ENCODE data around the gene HYLS1.
A peak's percentile ranks its signal among the peaks of the same experiment; 100 is the strongest.
"Not testable (repeated sequence)": the region's sequence is repeated elsewhere in the genome, so short reads cannot be mapped to it uniquely, and the experiment has no call there.

HYLS1 gene

GRCh38 chr11:125886997-125887372 lies 483 bp upstream of the HYLS1 start:
- Histone ChIP-seq H3K4me1 (ENCODE audit: insufficient read depth, low read length) (no peaks in the 10 kb centered on the region), H3K36me3 (ENCODE audit: insufficient read depth, low read length) (peaks cover 3% of the 10 kb centered on the region; the same call in 1 of the 2 replicates), H3K9me3 (ENCODE audit: control insufficient read depth, insufficient read depth, low read length) (peaks cover 5% of the 10 kb centered on the region; the same call in 1 of the 2 replicates), H3K9ac (ENCODE audit: low read depth, low read length) (peak overlapping the region; percentile 75; the same call in 1 of the 2 replicates)

- no peaks in the 10 kb centered on the region for H3K4me1 ChIP-seq (ENCODE audit: insufficient read depth, low read length)
- peaks cover 5% of the 10 kb centered on the region; the same call in 1 of the 2 replicates for H3K9me3 ChIP-seq (ENCODE audit: control insufficient read depth, insufficient read depth, low read length)
- no peak overlapping the region for H3K9ac ChIP-seq (ENCODE audit: low read depth, low read length)
- H3K36me3 ChIP-seq (ENCODE audit: insufficient read depth, low read length): peaks cover 12% of the 10 kb centered on the region
Measured at GRCh38 chr11:125890447-125891100, 3.1 kb downstream of the HYLS1 start.

- no peak overlapping the region for H3K9ac ChIP-seq (ENCODE audit: low read depth, low read length)
- peaks cover 12% of the 10 kb centered on the region for H3K36me3 ChIP-seq (ENCODE audit: insufficient read depth, low read length)
- H3K4me1 ChIP-seq (ENCODE audit: insufficient read depth, low read length): no peaks in the 10 kb centered on the region
- no peaks in the 10 kb centered on the region for H3K9me3 ChIP-seq (ENCODE audit: control insufficient read depth, insufficient read depth, low read length)
Measured at GRCh38 chr11:125892071-125892470, 4.6 kb downstream of the HYLS1 start.

- H3K9ac ChIP-seq (ENCODE audit: low read depth, low read length): no peak overlapping the region
- H3K36me3 ChIP-seq (ENCODE audit: insufficient read depth, low read length): peaks cover 12% of the 10 kb centered on the region
- no peaks in the 10 kb centered on the region for H3K4me1 ChIP-seq (ENCODE audit: insufficient read depth, low read length)
- H3K9me3 ChIP-seq (ENCODE audit: control insufficient read depth, insufficient read depth, low read length): no peaks in the 10 kb centered on the region
Measured at GRCh38 chr11:125892994-125893393, 5.5 kb downstream of the HYLS1 start.

- peaks cover 12% of the 10 kb centered on the region for H3K36me3 ChIP-seq (ENCODE audit: insufficient read depth, low read length)
- no peak overlapping the region for H3K9ac ChIP-seq (ENCODE audit: low read depth, low read length)
- no peaks in the 10 kb centered on the region for H3K9me3 ChIP-seq (ENCODE audit: control insufficient read depth, insufficient read depth, low read length)
- no peaks in the 10 kb centered on the region for H3K4me1 ChIP-seq (ENCODE audit: insufficient read depth, low read length)
Measured at GRCh38 chr11:125901872-125902271, 14.4 kb downstream of the HYLS1 start.

GRCh38 chr11:125902277-125902926 lies 14.9 kb downstream of the HYLS1 start:
- Histone ChIP-seq H3K9ac (ENCODE audit: low read depth, low read length) (peak overlapping the region; percentile 59), H3K36me3 (ENCODE audit: insufficient read depth, low read length) (peaks cover 14% of the 10 kb centered on the region), H3K4me1 (ENCODE audit: insufficient read depth, low read length) (no peaks in the 10 kb centered on the region), H3K9me3 (ENCODE audit: control insufficient read depth, insufficient read depth, low read length) (no peaks in the 10 kb centered on the region)

GRCh38 chr11:125902927-125903710 lies 15.7 kb downstream of the HYLS1 start, which contains the start of gene PUS3:
Gene PUS3 (minus strand): TSS chr11:125903206. CDS start chr11:125896284, 6,922 bp downstream.
- H3K9me3 ChIP-seq (ENCODE audit: control insufficient read depth, insufficient read depth, low read length): no peaks in the 10 kb centered on the region
- peaks cover 14% of the 10 kb centered on the region for H3K36me3 ChIP-seq (ENCODE audit: insufficient read depth, low read length)
- H3K4me1 ChIP-seq (ENCODE audit: insufficient read depth, low read length): no peaks in the 10 kb centered on the region
- H3K9ac ChIP-seq (ENCODE audit: low read depth, low read length): peak within 1 kb of the TSS; percentile 59

- Histone ChIP-seq H3K4me1 (ENCODE audit: insufficient read depth, low read length) (no peaks in the 10 kb centered on the region), H3K9me3 (ENCODE audit: control insufficient read depth, insufficient read depth, low read length) (no peaks in the 10 kb centered on the region), H3K9ac (ENCODE audit: low read depth, low read length) (peak within 1 kb of the TSS; percentile 59), H3K36me3 (ENCODE audit: insufficient read depth, low read length) (peaks cover 14% of the 10 kb centered on the region)
Measured at GRCh38 chr11:125903711-125904659, 16.5 kb downstream of the HYLS1 start, which contains the start of gene DDX25. Gene DDX25 (plus strand): TSS chr11:125904508. CDS start chr11:125904518, 10 bp downstream.

- Histone ChIP-seq H3K9me3 (ENCODE audit: control insufficient read depth, insufficient read depth, low read length) (no peaks in the 10 kb centered on the region), H3K36me3 (ENCODE audit: insufficient read depth, low read length) (peaks cover 10% of the 10 kb centered on the region), H3K9ac (ENCODE audit: low read depth, low read length) (peak overlapping the region; percentile 43), H3K4me1 (ENCODE audit: insufficient read depth, low read length) (no peaks in the 10 kb centered on the region)
Measured at GRCh38 chr11:125904678-125905077, 17.2 kb downstream of the HYLS1 start.

- no peaks in the 10 kb centered on the region for H3K9me3 ChIP-seq (ENCODE audit: control insufficient read depth, insufficient read depth, low read length)
- H3K4me1 ChIP-seq (ENCODE audit: insufficient read depth, low read length): no peaks in the 10 kb centered on the region
- H3K9ac ChIP-seq (ENCODE audit: low read depth, low read length): no peak overlapping the region
- peaks cover 13% of the 10 kb centered on the region; the same call in 1 of the 2 replicates for H3K36me3 ChIP-seq (ENCODE audit: insufficient read depth, low read length)
Measured at GRCh38 chr11:125910226-125910849, 22.9 kb downstream of the HYLS1 start.

GRCh38 chr11:125914601-125915000 lies 27.1 kb downstream of the HYLS1 start:
- not testable (repeated sequence) for H3K9ac ChIP-seq (ENCODE audit: low read depth, low read length); H3K4me1 ChIP-seq (ENCODE audit: insufficient read depth, low read length); H3K9me3 ChIP-seq (ENCODE audit: control insufficient read depth, insufficient read depth, low read length); H3K36me3 ChIP-seq (ENCODE audit: insufficient read depth, low read length)

GRCh38 chr11:125916683-125917347 lies 29.3 kb downstream of the HYLS1 start:
- Histone ChIP-seq H3K36me3 (ENCODE audit: insufficient read depth, low read length) (no peaks in the 10 kb centered on the region; the same call in 1 of the 2 replicates), H3K9ac (ENCODE audit: low read depth, low read length) (no peak overlapping the region), H3K4me1 (ENCODE audit: insufficient read depth, low read length) (no peaks in the 10 kb centered on the region), H3K9me3 (ENCODE audit: control insufficient read depth, insufficient read depth, low read length) (no peaks in the 10 kb centered on the region)

All from ES-I3 (cell line).